Measurements from ENCODE around the gene RFFL. TPM values are rescaled to one million over a fixed set of nuclear protein-coding genes. Genes with fewer than 3 reads are reported as not detected.

Gene RFFL
- total RNA-seq, 6 experiments from 2014 or later, result 12.0 to 18.5 (median 13.6) TPM

- peaks cover 35% of the 10 kb centered on the region for H3K4me1 Mint-ChIP-seq (ENCODE audit: low read depth)
- H3K36me3 Mint-ChIP-seq (ENCODE audit: low read depth), result no peaks in the 10 kb centered on the region
- peaks cover under 1% of the 10 kb centered on the region; the same call in 1 of the 2 replicates for H3K27me3 Mint-ChIP-seq (ENCODE audit: insufficient read depth)
- H3K4me3 Mint-ChIP-seq, result no peak overlapping the region
- DNase-seq, result no peak
- no peak for TF ChIP-seq CTCF (IDR thresholded peaks at IDR 0.05)
- H3K27ac Mint-ChIP-seq, result no peak overlapping the region
- H3K9me3 Mint-ChIP-seq, result no peaks in the 10 kb centered on the region
Observed at GRCh38 chr17:35073183-35073790, 9.8 kb upstream of the RFFL start.

GRCh38 chr17:35069311-35069710, 5.8 kb upstream of the RFFL start:
- peak overlapping the region; percentile 19 for H3K27ac Mint-ChIP-seq
- no peak for TF ChIP-seq CTCF (IDR thresholded peaks at IDR 0.05)
- peaks cover 1% of the 10 kb centered on the region; the same call in 1 of the 2 replicates for H3K27me3 Mint-ChIP-seq (ENCODE audit: insufficient read depth)
- no peaks in the 10 kb centered on the region for H3K9me3 Mint-ChIP-seq
- DNase-seq, result peak; percentile 41
- no peaks in the 10 kb centered on the region for H3K36me3 Mint-ChIP-seq (ENCODE audit: low read depth)
- H3K4me3 Mint-ChIP-seq, result no peak overlapping the region
- H3K4me1 Mint-ChIP-seq (ENCODE audit: low read depth), result peaks cover 33% of the 10 kb centered on the region

- H3K36me3 Mint-ChIP-seq (ENCODE audit: low read depth), result no peaks in the 10 kb centered on the region
- H3K27ac Mint-ChIP-seq, result no peak overlapping the region
- peaks cover 39% of the 10 kb centered on the region for H3K4me1 Mint-ChIP-seq (ENCODE audit: low read depth)
- no peak for TF ChIP-seq CTCF (IDR thresholded peaks at IDR 0.05)
- peaks cover 1% of the 10 kb centered on the region; the same call in 1 of the 2 replicates for H3K27me3 Mint-ChIP-seq (ENCODE audit: insufficient read depth)
- no peak overlapping the region for H3K4me3 Mint-ChIP-seq
- H3K9me3 Mint-ChIP-seq, result no peaks in the 10 kb centered on the region
- DNase-seq, result no peak
Observed at GRCh38 chr17:35068249-35068648, 4.7 kb upstream of the RFFL start.

- H3K4me1 Mint-ChIP-seq (ENCODE audit: low read depth), result peaks cover 50% of the 10 kb centered on the region
Observed at GRCh38 chr17:35065880-35066279, 2.4 kb upstream of the RFFL start.

GRCh38 chr17:35064516-35065215, 1.2 kb upstream of the RFFL start:
- Mint-ChIP-seq H3K36me3 (ENCODE audit: low read depth) (peaks cover 20% of the 10 kb centered on the region), H3K27ac (peak overlapping the region; percentile 99), H3K27me3 (ENCODE audit: insufficient read depth) (peaks cover 1% of the 10 kb centered on the region; the same call in 1 of the 2 replicates), H3K9me3 (no peaks in the 10 kb centered on the region), H3K4me1 (ENCODE audit: low read depth) (peaks cover 46% of the 10 kb centered on the region), H3K4me3 (peak overlapping the region; percentile 81)
- no peak for TF ChIP-seq CTCF (IDR thresholded peaks at IDR 0.05)
- no peak for DNase-seq

More at GRCh38 chr17:35065880-35066279, 2.4 kb upstream of the RFFL start:
- peaks cover 1% of the 10 kb centered on the region; the same call in 1 of the 2 replicates for H3K27me3 Mint-ChIP-seq (ENCODE audit: insufficient read depth)
- no peak for TF ChIP-seq CTCF (IDR thresholded peaks at IDR 0.05)
- H3K9me3 Mint-ChIP-seq, result no peaks in the 10 kb centered on the region
- no peak for DNase-seq
- H3K36me3 Mint-ChIP-seq (ENCODE audit: low read depth), result peaks cover 8% of the 10 kb centered on the region
- no peak overlapping the region for H3K4me3 Mint-ChIP-seq
- no peak overlapping the region for H3K27ac Mint-ChIP-seq

All from HFFc6 (cell line).